H1 (cell line): ENCODE data around the gene EYA2. TPM values are rescaled to one million over a fixed set of nuclear protein-coding genes. Genes with fewer than 3 reads are reported as not detected.

Experiments
- CTCF ChIA-PET: fragments of 300-600 bp; sonication (Branson Sonifier 250); formaldehyde crosslinking; loops from one replicate; lab custom pipeline; 2021; ENCODE audit not compliant: partially characterized antibody; lab: Charles Lee
- POLR2A ChIA-PET: fragments of 300-600 bp; sonication (Branson Sonifier 250); formaldehyde crosslinking; loops from one replicate; lab custom pipeline; 2021; ENCODE audit warnings: inconsistent platforms; ENCODE audit not compliant: partially characterized antibody; lab: Charles Lee
- DNase-seq, 2 experiments: peaks; one replicate each; pipeline versions ENCODE4 v3.0.0 to v3.0.0-alpha.2; 2010 to 2022; ENCODE audit warnings: low spot score in 2 of 2, low read depth in 1 of 2, mixed read lengths in 1 of 2
- FAIRE-seq: peaks from 2 replicates; lab custom pipeline; 2011; peaks lifted over from hg19 to GRCh38; lab: Jason Lieb, UNC
- H2AFZ ChIP-seq: 2 replicates; pipeline ENCODE4 v1.8.1; 2012; ENCODE audit warnings: low read length, inconsistent platforms
- H2AK5ac ChIP-seq: 2 replicates; pipeline ENCODE4 v1.6.1; 2013; ENCODE audit warnings: low read depth, low read length
- H2BK120ac ChIP-seq: replicated peaks from 2 replicates; pipeline ENCODE3; 2013; ENCODE audit warnings: low read depth, low read length, inconsistent platforms
- H2BK12ac ChIP-seq: 2 replicates; pipeline ENCODE4 v1.6.1; 2013; ENCODE audit warnings: low read depth, low read length
- H2BK15ac ChIP-seq: 2 replicates; pipeline ENCODE4 v1.6.1; 2013; ENCODE audit warnings: low read length
- H2BK20ac ChIP-seq: 2 replicates; pipeline ENCODE4 v1.6.1; 2013; ENCODE audit warnings: low read length
- H2BK5ac ChIP-seq: 2 replicates; pipeline ENCODE4 v1.6.1; 2013; ENCODE audit warnings: low read depth, low read length
- H3K14ac ChIP-seq: 2 replicates; pipeline ENCODE4 v1.6.1; 2013; ENCODE audit warnings: inconsistent platforms; ENCODE audit not compliant: insufficient read length
- H3K18ac ChIP-seq: 2 replicates; pipeline ENCODE4 v1.6.1; 2013; ENCODE audit warnings: low read length; ENCODE audit errors: extremely low read depth
- H3K23ac ChIP-seq: 2 replicates; pipeline ENCODE4 v1.6.1; 2013; ENCODE audit warnings: inconsistent platforms; ENCODE audit not compliant: insufficient read length
- H3K23me2 ChIP-seq: 2 replicates; pipeline ENCODE4 v1.6.1; 2013; ENCODE audit warnings: low read depth, low read length
- H3K27ac ChIP-seq: 2 replicates; pipeline ENCODE4 v1.6.1; 2011; ENCODE audit warnings: low read depth, low read length, inconsistent platforms
- H3K27me3 ChIP-seq, 4 experiments: replicated peaks in 1 of 4; 1 replicate in 1 of 4; 2 replicates in 3 of 4; pipeline versions ENCODE4 v1.6.1 to v1.8.1; 2011 to 2013; ENCODE audit warnings: low read length in 3 of 4, mild to moderate bottlenecking in 3 of 4, inconsistent platforms in 2 of 4, mixed read lengths in 2 of 4, moderate library complexity in 1 of 4; ENCODE audit not compliant: control insufficient read depth in 3 of 4, insufficient read depth in 3 of 4; ENCODE audit errors: extremely low read depth in 1 of 4
- H3K36me3 ChIP-seq, 4 experiments: 2 replicates each; pipeline versions ENCODE4 v1.6.1 to v1.8.1; 2011 to 2013; ENCODE audit warnings: mild to moderate bottlenecking in 4 of 4, low read length in 3 of 4, moderate library complexity in 2 of 4, control low read depth in 1 of 4, inconsistent platforms in 1 of 4; ENCODE audit not compliant: insufficient read depth in 4 of 4, control insufficient read depth in 2 of 4
- H3K4ac ChIP-seq: replicated peaks from 2 replicates; pipeline ENCODE3; 2013; ENCODE audit warnings: low read length, low read depth, mixed read lengths, inconsistent platforms; ENCODE audit not compliant: insufficient read length
- H3K4me1 ChIP-seq, 4 experiments: replicated peaks in 1 of 4; 1 replicate in 1 of 4; 2 replicates in 3 of 4; pipeline versions ENCODE4 v1.6.1 to v1.8.1; 2011 to 2013; ENCODE audit warnings: low read length in 3 of 4, inconsistent platforms in 2 of 4, mixed read lengths in 1 of 4; ENCODE audit not compliant: insufficient read depth in 4 of 4, control insufficient read depth in 3 of 4
- H3K4me2 ChIP-seq, 2 experiments: 2 replicates each; pipeline versions ENCODE4 v1.6.1 to v1.8.1; 2011 to 2013; ENCODE audit warnings: low read depth in 2 of 2, low read length in 2 of 2, control low read depth in 1 of 2, inconsistent platforms in 1 of 2, mild to moderate bottlenecking in 1 of 2; ENCODE audit not compliant: insufficient read depth in 1 of 2
- H3K4me3 ChIP-seq, 4 experiments: fragments of 200-600, 300-600 bp in 1 of 4; sonication (generic), shearing (Covaris generic), sonication (Bioruptor Twin) in 1 of 4; 2 replicates each; pipeline versions ENCODE4 v1.5.1 to v1.8.1; 2011 to 2016; ENCODE audit warnings: low read length in 4 of 4, low read depth in 3 of 4, control low read depth in 2 of 4, inconsistent platforms in 2 of 4, mild to moderate bottlenecking in 2 of 4, mixed read lengths in 1 of 4, moderate library complexity in 1 of 4; ENCODE audit not compliant: insufficient read depth in 2 of 4; ENCODE audit errors: extremely low read depth in 1 of 4
- H3K56ac ChIP-seq: replicated peaks from 2 replicates; pipeline ENCODE3; 2013; ENCODE audit warnings: low read depth, mild to moderate bottlenecking, mixed read lengths, low read length, inconsistent platforms; ENCODE audit not compliant: insufficient read length
- H3K79me1 ChIP-seq: 2 replicates; pipeline ENCODE4 v1.6.1; 2013; ENCODE audit warnings: low read depth, low read length, control low read depth
- H3K79me2 ChIP-seq, 2 experiments: 2 replicates each; pipeline versions ENCODE4 v1.6.1 to v1.8.1; 2012 to 2013; ENCODE audit warnings: low read length in 2 of 2, mild to moderate bottlenecking in 2 of 2, inconsistent platforms in 1 of 2; ENCODE audit not compliant: insufficient read depth in 2 of 2, control insufficient read depth in 1 of 2
- H3K9ac ChIP-seq, 4 experiments: replicated peaks in 1 of 4; 1 replicate in 1 of 4; 2 replicates in 3 of 4; pipeline versions ENCODE4 v1.6.1 to v1.8.1; 2011 to 2013; ENCODE audit warnings: low read depth in 3 of 4, low read length in 3 of 4, control low read depth in 2 of 4, mild to moderate bottlenecking in 2 of 4, moderate library complexity in 2 of 4, inconsistent platforms in 1 of 4; ENCODE audit errors: extremely low read depth in 1 of 4
- H3K9me3 ChIP-seq, 2 experiments: 2 replicates each; pipeline versions ENCODE4 v1.6.1 to v1.8.1; 2012 to 2013; ENCODE audit warnings: mild to moderate bottlenecking in 2 of 2, moderate library complexity in 2 of 2, control low read depth in 1 of 2, inconsistent platforms in 1 of 2, low read depth in 1 of 2, low read length in 1 of 2, mixed read lengths in 1 of 2; ENCODE audit not compliant: insufficient read depth in 2 of 2
- H4K20me1 ChIP-seq, 2 experiments: replicated peaks in 1 of 2; 2 replicates each; pipeline versions ENCODE3 to v1.8.1; 2011 to 2013; ENCODE audit warnings: inconsistent platforms in 2 of 2, low read length in 2 of 2, mild to moderate bottlenecking in 1 of 2; ENCODE audit not compliant: insufficient read depth in 2 of 2, control insufficient read depth in 1 of 2
- H4K5ac ChIP-seq: 2 replicates; pipeline ENCODE4 v1.6.1; 2013; ENCODE audit warnings: low read length, low read depth, mixed read lengths, inconsistent platforms; ENCODE audit not compliant: insufficient read length
- H4K8ac ChIP-seq: 2 replicates; pipeline ENCODE4 v1.8.0; 2013; ENCODE audit warnings: mild to moderate bottlenecking, moderate library complexity, low read length, inconsistent platforms; ENCODE audit not compliant: insufficient read depth; ENCODE audit errors: extremely low read depth
- H4K91ac ChIP-seq: replicated peaks from 2 replicates; pipeline ENCODE3; 2013; ENCODE audit warnings: low read length, mixed read lengths, inconsistent platforms; ENCODE audit not compliant: insufficient read length
- POLR2A ChIP-seq, 2 experiments: IDR thresholded peaks; 1 replicate in 1 of 2; 2 replicates in 1 of 2; pipeline ENCODE4 v1.6.1; 2011; ENCODE audit warnings: low read depth in 2 of 2, low read length in 2 of 2, mild to moderate bottlenecking in 2 of 2; ENCODE audit errors: control extremely low read depth in 1 of 2
- WGBS, 2 experiments: shearing (Covaris generic) in 1 of 2; methylation state at CpG; one replicate each; pipeline versions ENCODE4 v1.1.6 to v1.1.7; 2013 to 2015; ENCODE audit warnings: low lambda C conversion rate in 2 of 2, mixed read lengths in 2 of 2, inconsistent platforms in 1 of 2, low coverage in 1 of 2, missing lambda C conversion rate in 1 of 2; ENCODE audit not compliant: insufficient replicate concordance in 2 of 2, insufficient coverage in 1 of 2, insufficient read length in 1 of 2; ENCODE audit errors: extremely low coverage in 1 of 2, missing lambda C conversion rate in 1 of 2; 5-methylcytosine and 5-hydroxymethylcytosine counted together
- polyA plus RNA-seq, 7 experiments: library from polyadenylated mRNA; depleted of rRNA in 3 of 7; stranded (reverse) in 5 of 7; unstranded in 2 of 7; fragments of >200 nt in 5 of 7; fragments of 200-250 nt in 2 of 7; gene quantifications; 1 replicate in 5 of 7; 2 replicates in 1 of 7; 4 replicates in 1 of 7; pipeline versions ENCODE4 v1.2.1 to v1.2.3, GENCODE V29; 2011 to 2013; ENCODE audit warnings: missing spikeins in 2 of 7, mixed read lengths in 2 of 7
- total RNA-seq: library from RNA; stranded (reverse); fragmentation: NEBNext Ultra II Directional; extraction: Animal tissue kit (Norgen Biotek cat#: 25700); gene quantifications from 2 replicates; pipeline ENCODE4 v1.2.1, GENCODE V29; 2021

Gene EYA2
- total and polyA plus RNA-seq, 2 of the 8 experiments (the other 6 are each of a cell fraction or from before 2014, with no cell fraction given), result 1.6 to 1.7 TPM

- Histone ChIP-seq H2BK120ac (no peak overlapping the region), H3K4me3 (no peak overlapping the region), H2AK5ac (no peak overlapping the region), H3K14ac (no peak overlapping the region), H3K56ac (no peak overlapping the region), H3K23ac (no peak overlapping the region), H4K91ac (no peak overlapping the region), H2BK12ac (no peak overlapping the region), H3K4ac (no peak overlapping the region), H2AFZ (no peak overlapping the region), H3K4me1 (no peaks in the 10 kb centered on the region), H3K27ac (no peak overlapping the region), H3K9me3 (no peaks in the 10 kb centered on the region), H3K79me1 (no peaks in the 10 kb centered on the region), H4K20me1 (no peaks in the 10 kb centered on the region), H3K9ac (no peak overlapping the region), H3K18ac (no peak overlapping the region), H3K79me2 (no peaks in the 10 kb centered on the region), H3K23me2 (no peaks in the 10 kb centered on the region), H3K4me2 (no peak overlapping the region), H2BK15ac (no peak overlapping the region), H4K8ac (no peak overlapping the region), H2BK5ac (no peak overlapping the region), H3K27me3 (no peaks in the 10 kb centered on the region), H4K5ac (no peak overlapping the region), H2BK20ac (no peak overlapping the region), H3K36me3 (no peaks in the 10 kb centered on the region)
- DNase-seq (no peak), FAIRE-seq (no peak)
- ChIA-PET POLR2A (no interaction called here), CTCF (interaction anchor here (1.4 kb wide), 1 partner anchor 91 kb away, joined by 3 read pairs; no protein-coding TSS in a partner anchor)
- 95% methylated on average over 4 of the region's 4 CpGs; no CpG with 5 or more reads in 1 of the 2 experiments for WGBS, 2 experiments
- no peak for TF ChIP-seq POLR2A (IDR thresholded peaks at IDR 0.05; ENCODE audit: control extremely low read depth in 1 of 2, low read depth in 2 of 2, low read length in 2 of 2)
Observed at GRCh38 chr20:46849269-46849668, 45.4 kb upstream of the EYA2 start.
